K562 (cell line): ENCODE data around the gene MGAT4D. TPM values are rescaled to one million over a fixed set of nuclear protein-coding genes. Genes with fewer than 3 reads are reported as not detected.
"Not testable (repeated sequence)": the region's sequence is repeated elsewhere in the genome, so short reads cannot be mapped to it uniquely, and the experiment has no call there.

ENCODE experiments used
- ATAC-seq: fragments of 200-7000 bp; cut with Tn5 transposase; 3 replicates; pipeline ENCODE4 v1.9.1; 2020; ENCODE audit warnings: moderate library complexity
- BruUV-seq: library from RNA; stranded (reverse); fragments of 400-500 nt; replicated peaks from 2 replicates; lab custom pipeline; 2021; lab: Mats Ljungman, UMichigan
- CTCF ChIA-PET: fragments of 300-600 bp; formaldehyde crosslinking; extraction: SDS; loops from one replicate; lab custom pipeline; 2021; ENCODE audit warnings: low intra/inter-chr PET ratio; lab: Yijun Ruan, JAX
- POLR2A ChIA-PET: fragments of 300-600, 350-650 bp; sonication (Branson Sonifier 250); formaldehyde crosslinking; extraction: SDS; loops from one replicate; lab custom pipeline; 2021; ENCODE audit warnings: antibody characterized with exemption, inconsistent platforms; lab: Yijun Ruan, JAX
- DNase-seq, 4 experiments: peaks; one replicate each; pipeline versions ENCODE4 v3.0.0 to v3.0.0-alpha.2; 2011 to 2018; ENCODE audit warnings: low spot score in 3 of 4, mixed read lengths in 3 of 4; ENCODE audit errors: extremely low read depth in 1 of 4
- FAIRE-seq: peaks from 2 replicates; lab custom pipeline; 2011; peaks lifted over from hg19 to GRCh38; lab: Jason Lieb, UNC
- H2AFZ ChIP-seq: 2 replicates; pipeline ENCODE4 v1.6.0; 2011; ENCODE audit warnings: low read depth, low read length, control low read depth, inconsistent platforms
- H3K27ac ChIP-seq: fragments of 200-600 bp; 3 replicates; pipeline ENCODE4 v1.8.0; 2011; ENCODE audit warnings: low read depth, mild to moderate bottlenecking, control low read depth, inconsistent platforms, low read length, moderate library complexity, mixed read lengths; ENCODE audit errors: extremely low read depth
- H3K27me3 ChIP-seq, 2 experiments: fragments of 300-600 bp in 1 of 2; 2 replicates in 1 of 2; 3 replicates in 1 of 2; pipeline versions ENCODE4 v1.6.0 to v1.8.0; 2011; ENCODE audit warnings: inconsistent platforms in 2 of 2, low read length in 2 of 2, mild to moderate bottlenecking in 1 of 2, mixed read lengths in 1 of 2, moderate library complexity in 1 of 2; ENCODE audit not compliant: control insufficient read depth in 2 of 2, insufficient read depth in 2 of 2
- H3K36me3 ChIP-seq: fragments of 300-600 bp; 3 replicates; pipeline ENCODE4 v1.8.0; 2011; ENCODE audit warnings: mild to moderate bottlenecking, low read length, inconsistent platforms; ENCODE audit not compliant: control insufficient read depth, insufficient read depth
- H3K4me1 ChIP-seq, 2 experiments: fragments of 200-600 bp in 1 of 2; replicated peaks in 1 of 2; 2 replicates in 1 of 2; 3 replicates in 1 of 2; pipeline versions ENCODE4 v1.5.1 to v1.8.0; 2011; ENCODE audit warnings: inconsistent platforms in 2 of 2, low read length in 2 of 2, mild to moderate bottlenecking in 1 of 2, mixed read lengths in 1 of 2, moderate library complexity in 1 of 2; ENCODE audit not compliant: control insufficient read depth in 2 of 2, insufficient read depth in 2 of 2
- H3K4me2 ChIP-seq: 2 replicates; pipeline ENCODE4 v1.6.1; 2011; ENCODE audit warnings: low read length, control low read depth, inconsistent platforms, mixed read lengths; ENCODE audit not compliant: insufficient read depth
- H3K4me3 ChIP-seq: fragments of 200-600 bp; sonication (generic), shearing (Covaris generic); 2 replicates; pipeline ENCODE4 v1.5.1; 2016; ENCODE audit warnings: control low read depth, inconsistent platforms
- H3K79me2 ChIP-seq: fragments of 200-600 bp; 3 replicates; pipeline ENCODE4 v1.8.0; 2011; ENCODE audit warnings: low read length, inconsistent platforms; ENCODE audit not compliant: control insufficient read depth, insufficient read depth
- H3K9ac ChIP-seq, 2 experiments: 2 replicates each; pipeline versions ENCODE4 v1.6.0 to v1.6.1; 2011; ENCODE audit warnings: low read depth in 2 of 2, low read length in 2 of 2, control low read depth in 1 of 2, inconsistent platforms in 1 of 2, mild to moderate bottlenecking in 1 of 2, mixed read lengths in 1 of 2; ENCODE audit not compliant: insufficient read depth in 1 of 2
- H3K9me1 ChIP-seq: one replicate; pipeline ENCODE4 v1.6.0; 2011; ENCODE audit warnings: inconsistent platforms, mild to moderate bottlenecking, low read length, moderate library complexity; ENCODE audit not compliant: control insufficient read depth, insufficient read depth
- H3K9me3 ChIP-seq: replicated peaks from 2 replicates; pipeline ENCODE4 v1.5.1; 2011; ENCODE audit warnings: low read depth, low read length, inconsistent platforms; ENCODE audit not compliant: control insufficient read depth, insufficient read depth
- H4K20me1 ChIP-seq: replicated peaks from 2 replicates; pipeline ENCODE4 v1.6.1; 2011; ENCODE audit warnings: low read length, inconsistent platforms, mixed read lengths; ENCODE audit not compliant: control insufficient read depth, insufficient read depth
- DIDO1 ChIP-seq: fragments of 450-650 bp; IDR thresholded peaks from 2 replicates; pipeline ENCODE4 v1.6.1; 2016; ENCODE audit warnings: low read depth, missing biosample characterization, missing genetic modification characterization
- FOXA1 ChIP-seq: fragments of 450-650 bp; IDR thresholded peaks from 2 replicates; pipeline ENCODE4 v1.6.1; 2016; ENCODE audit warnings: mild to moderate bottlenecking, borderline replicate concordance
- NCOA2 ChIP-seq, 2 experiments: fragments of 450-650 bp; IDR thresholded peaks; 2 replicates each; pipeline ENCODE4 v1.6.1; 2018; ENCODE audit warnings: mild to moderate bottlenecking in 2 of 2, moderate library complexity in 1 of 2; ENCODE audit not compliant: partially characterized antibody in 2 of 2
- SMARCE1 ChIP-seq: fragments of 450-650 bp; IDR thresholded peaks from 2 replicates; pipeline ENCODE4 v1.7.1; 2016; ENCODE audit warnings: mild to moderate bottlenecking
- TAF1 ChIP-seq: IDR thresholded peaks from 2 replicates; pipeline ENCODE4 v1.6.1; 2011; ENCODE audit warnings: mild to moderate bottlenecking, low read length, moderate library complexity; ENCODE audit not compliant: insufficient read depth, control insufficient read depth, severe bottlenecking; ENCODE audit errors: extremely low read depth
- ZNF146 ChIP-seq: IDR thresholded peaks from one replicate; pipeline ENCODE4 v1.6.1; 2018; ENCODE audit warnings: missing compliant biosample characterization; ENCODE audit not compliant: unreplicated experiment
- ZNF780A ChIP-seq: fragments of 250-450 bp; sonication (Bioruptor Pico); IDR thresholded peaks from 2 replicates; pipeline ENCODE4 v1.5.0; 2021; ENCODE audit warnings: mild to moderate bottlenecking
- WGBS: fragments of 100-300 bp; shearing (Covaris generic); methylation state at CpG from one replicate; pipeline ENCODE4 v1.1.6; 2016; ENCODE audit warnings: low coverage, mixed read lengths; ENCODE audit not compliant: insufficient coverage; ENCODE audit errors: missing lambda C conversion rate; 5-methylcytosine and 5-hydroxymethylcytosine counted together
- in situ Hi-C: fragments of 300-500 bp; cut with MboI; formaldehyde crosslinking; loops from 4 replicates; pipeline ENCODE4 v1.15.0; 2018; ENCODE audit warnings: inconsistent platforms, mixed read lengths
- intact Hi-C: fragments of 100-400 bp; cut with micrococcal nuclease; formaldehyde crosslinking; loops from 2 replicates; pipeline ENCODE4 v1.14.2; 2022
- polyA plus RNA-seq, 8 experiments: library from polyadenylated mRNA; depleted of rRNA in 4 of 8; stranded (reverse) in 5 of 8; unstranded in 3 of 8; fragments of >200 nt; fragmentation: Nextera tagmentation in 2 of 8; fragmentation: Illumina TruSeq in 1 of 8; extraction: Ambion mirVana in 2 of 8; extraction: Trizol in 1 of 8; gene quantifications; 2 replicates each; pipeline versions ENCODE4 v1.2.1 to v1.2.3, GENCODE V29; 2011 to 2014; ENCODE audit warnings: inconsistent platforms in 1 of 8, missing spikeins in 1 of 8
- total RNA-seq, 7 experiments: library from RNA; depleted of rRNA in 6 of 7; stranded (reverse); fragments of >200 nt in 6 of 7; fragmentation: Illumina TruSeq in 2 of 7; extraction: Trizol in 2 of 7; gene quantifications; 2 replicates each; pipeline versions ENCODE4 v1.2.1 to v1.2.3, GENCODE V29; 2011 to 2021; ENCODE audit warnings: low replicate concordance in 1 of 7
- TF ChIP-seq, protein P1 (sequence below): sonication (generic); formaldehyde crosslinking; IDR thresholded peaks from 2 replicates; pipeline ENCODE4 v1.8.0; 2022; ENCODE audit warnings: mild to moderate bottlenecking, missing genetic modification reagents

Gene MGAT4D
- total and polyA plus RNA-seq, 9 of the 15 experiments (the other 6 are each of a cell fraction or from before 2014, with no cell fraction given), result not detected

DNA sequence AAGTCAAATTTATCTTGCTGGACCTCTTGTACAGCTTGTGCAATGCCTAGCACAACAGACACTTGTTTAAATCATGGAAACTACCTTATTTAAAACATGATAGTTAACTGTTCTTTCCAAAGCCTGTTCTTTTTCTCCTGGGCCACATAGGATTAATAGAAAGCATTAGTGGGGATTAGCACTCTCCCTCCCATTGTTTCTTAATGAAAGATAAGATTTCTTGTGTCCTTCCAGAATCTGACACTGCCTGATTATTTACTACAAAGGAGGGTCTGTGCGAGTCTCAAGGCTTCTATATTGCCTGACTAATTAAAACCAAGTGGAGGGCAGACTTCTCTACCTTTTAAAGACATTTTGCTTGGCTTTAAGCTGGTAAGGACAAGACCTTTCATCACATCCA, 17.3 kb upstream of the MGAT4D start (continued):
- TF ChIP-seq, protein P1, sequence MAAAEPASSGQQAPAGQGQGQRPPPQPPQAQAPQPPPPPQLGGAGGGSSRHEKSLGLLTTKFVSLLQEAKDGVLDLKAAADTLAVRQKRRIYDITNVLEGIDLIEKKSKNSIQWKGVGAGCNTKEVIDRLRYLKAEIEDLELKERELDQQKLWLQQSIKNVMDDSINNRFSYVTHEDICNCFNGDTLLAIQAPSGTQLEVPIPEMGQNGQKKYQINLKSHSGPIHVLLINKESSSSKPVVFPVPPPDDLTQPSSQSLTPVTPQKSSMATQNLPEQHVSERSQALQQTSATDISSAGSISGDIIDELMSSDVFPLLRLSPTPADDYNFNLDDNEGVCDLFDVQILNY, result no peak
- no peak for TF ChIP-seq ZNF780A (CRISPR knock-in tag)
- no peak for TF ChIP-seq FOXA1
- no peak for TF ChIP-seq NCOA2 (IDR thresholded peaks at IDR 0.05; ENCODE audit: partially characterized antibody in 2 of 2)
- no peak for TF ChIP-seq TAF1
- TF ChIP-seq DIDO1, result no peak
- no peak for TF ChIP-seq SMARCE1
- TF ChIP-seq, all 486 proteins: peak for 0

DNA sequence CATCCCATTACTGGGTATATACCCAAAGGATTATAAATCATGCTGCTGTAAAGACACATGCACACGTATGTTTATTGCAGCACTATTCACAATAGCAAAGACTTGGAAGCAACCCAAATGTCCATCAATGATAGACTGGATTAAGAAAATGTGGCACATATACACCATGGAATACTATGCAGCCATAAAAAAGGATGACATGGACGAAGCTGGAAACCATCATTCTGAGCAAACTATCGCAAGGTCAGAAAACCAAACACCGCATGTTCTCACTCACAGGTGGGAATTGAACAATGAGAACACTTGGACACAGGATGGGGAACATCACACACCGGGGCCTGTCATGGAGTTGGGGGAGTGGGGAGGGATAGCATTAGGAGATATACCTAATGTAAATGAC, 15.7 kb upstream of the MGAT4D start:
- BruUV-seq, H3K9ac ChIP-seq, H3K36me3 ChIP-seq, in situ Hi-C loops, H3K4me2 ChIP-seq, CTCF ChIA-PET, H4K20me1 ChIP-seq, FAIRE-seq, H3K27ac ChIP-seq, H3K4me1 ChIP-seq, DNase-seq, ATAC-seq, H3K9me1 ChIP-seq, H3K9me3 ChIP-seq, H3K4me3 ChIP-seq, POLR2A ChIA-PET, H3K27me3 ChIP-seq, intact Hi-C loops, H2AFZ ChIP-seq, H3K79me2 ChIP-seq: not testable (repeated sequence)
- WGBS, result 4% methylated on average over 3 of the region's 5 CpGs
- TF ChIP-seq ZNF146, result peak; percentile 58
